GM04504 (cell line): ENCODE results near the gene CHPT1.

ENCODE experiments used
- DNase-seq: peaks from one replicate; pipeline ENCODE4 v3.0.0-alpha.2; 2012; ENCODE audit warnings: low read depth

CHPT1 gene

GRCh38 chr12:101763246-101763931, 65.9 kb downstream of the CHPT1 start:
- DNase-seq, result no peak

GRCh38 chr12:101764051-101764792, 66.8 kb downstream of the CHPT1 start:
- no peak for DNase-seq

DNA sequence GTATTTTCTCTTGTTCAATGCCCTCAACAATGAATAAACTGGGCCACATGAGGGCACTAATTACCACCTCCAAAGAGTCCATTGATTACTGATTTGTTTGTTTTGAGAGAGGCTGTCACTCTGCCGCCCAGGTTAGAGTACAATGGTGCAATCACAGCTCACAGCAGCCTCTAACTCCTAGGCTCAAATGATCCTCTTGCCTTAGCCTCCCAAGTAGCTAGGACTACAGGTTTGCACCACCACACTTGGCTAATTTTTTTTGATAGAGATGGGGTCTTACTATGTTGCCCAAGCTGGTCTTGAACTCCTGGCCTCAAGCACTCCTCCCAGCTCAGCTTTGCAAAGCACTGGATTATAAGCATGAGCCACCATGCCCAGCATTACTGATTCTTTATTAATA, 70.1 kb downstream of the CHPT1 start:
- no peak for DNase-seq

DNA sequence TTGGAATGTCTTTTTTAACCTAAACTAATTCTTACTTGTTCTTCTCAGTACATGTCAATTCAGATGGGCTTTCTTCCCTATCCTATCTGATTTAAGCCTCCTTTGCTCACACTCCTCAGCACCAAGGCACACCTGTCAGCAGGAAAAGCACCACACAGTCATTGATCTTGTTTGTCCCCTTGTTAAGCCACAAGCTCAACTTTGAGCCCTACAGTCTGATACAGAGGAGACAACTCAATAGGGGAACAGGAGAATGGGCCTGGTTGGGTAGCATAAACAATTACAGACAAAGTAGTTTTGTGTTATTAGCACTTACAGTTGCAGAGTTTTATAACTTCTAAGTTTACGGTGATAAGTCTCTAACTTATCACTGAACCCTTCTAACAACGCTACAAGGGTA, 71.3 kb downstream of the CHPT1 start:
- no peak for DNase-seq

- no peak for DNase-seq
Measured at GRCh38 chr12:101769865-101770264, 72.4 kb downstream of the CHPT1 start.

DNA sequence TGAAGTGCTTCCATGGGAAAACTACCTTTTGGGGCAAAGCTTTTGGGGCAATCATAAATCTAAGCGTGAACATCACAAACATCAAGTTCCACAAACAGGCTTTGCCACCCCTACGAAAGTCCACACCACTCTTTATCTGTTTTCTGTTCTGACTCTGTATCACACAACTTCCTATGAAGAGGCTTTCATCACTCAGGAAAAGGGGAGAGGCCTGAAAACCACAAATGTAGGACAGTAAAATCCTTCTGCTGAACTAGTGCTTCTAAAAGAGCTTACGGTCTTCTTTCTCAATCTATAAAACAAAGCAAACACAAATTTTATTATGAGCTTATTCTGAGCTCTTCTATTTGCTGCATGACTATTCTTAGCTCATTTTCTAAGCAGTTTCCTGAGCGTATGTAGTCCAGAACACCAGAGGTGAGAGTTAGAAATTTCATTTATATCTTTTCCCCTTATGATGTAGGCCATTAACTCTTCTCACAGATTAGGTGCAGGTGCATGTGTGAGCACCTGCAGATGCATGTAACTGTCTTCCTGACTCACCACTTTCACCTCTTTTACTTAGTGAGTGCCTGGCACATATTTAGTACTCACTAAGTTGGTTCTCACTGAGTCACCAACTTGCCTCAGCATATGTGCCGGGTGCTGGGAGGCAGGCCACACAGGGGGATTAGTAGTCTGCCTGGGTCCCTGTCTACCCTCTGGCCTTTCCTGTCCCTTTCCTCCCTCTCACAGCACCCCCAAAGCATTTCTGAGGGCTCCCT, 74.8 kb downstream of the CHPT1 start:
- DNase-seq, result no peak

DNA sequence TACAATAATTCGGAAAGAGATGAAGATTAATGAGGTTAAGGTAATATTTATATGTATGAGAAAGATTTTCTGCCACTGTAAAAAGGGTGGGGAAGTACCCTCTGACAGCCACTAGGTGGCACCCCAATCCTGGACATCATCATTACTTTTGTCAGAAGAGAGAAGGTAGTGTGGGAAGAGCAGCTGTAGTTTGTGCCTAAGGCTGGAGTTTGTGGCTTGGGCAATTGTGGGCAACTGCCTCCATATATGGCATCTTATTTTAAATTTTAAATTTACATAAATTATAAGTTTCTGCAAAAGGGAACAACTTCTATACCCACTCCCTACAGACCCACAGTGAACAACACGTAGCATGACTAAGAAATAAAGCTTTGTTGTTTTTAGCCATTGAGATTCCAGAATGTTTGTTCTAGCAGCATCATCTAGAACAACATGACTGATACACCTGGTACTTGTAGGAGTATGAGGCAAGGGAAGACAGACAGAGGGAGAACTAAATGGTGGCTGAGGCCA, 76.3 kb downstream of the CHPT1 start:
- DNase-seq, result peak; percentile 28

GRCh38 chr12:101775816-101776215, 78.4 kb downstream of the CHPT1 start:
- DNase-seq, result no peak

DNA sequence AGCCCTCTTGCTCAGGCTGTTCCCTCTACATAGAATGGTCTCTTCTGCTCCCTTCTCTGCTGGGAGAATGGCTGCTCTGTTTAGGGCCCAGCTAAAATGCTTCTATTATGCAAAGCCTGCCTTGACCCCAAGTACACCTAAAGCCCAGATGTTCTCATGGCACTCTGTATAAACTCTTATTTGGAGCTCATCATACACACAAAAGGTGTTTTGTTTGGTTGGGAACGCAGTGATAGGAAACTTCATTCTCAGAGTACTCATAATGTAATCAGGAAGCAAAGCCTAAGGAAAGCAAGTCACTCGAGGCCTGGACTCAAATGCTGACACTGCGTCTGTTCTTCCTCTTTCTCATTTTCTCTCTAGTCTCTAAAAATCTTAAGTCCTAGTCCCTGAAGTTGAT, 80.0 kb downstream of the CHPT1 start:
- no peak for DNase-seq

- no peak for DNase-seq
Measured at GRCh38 chr12:101777978-101778377, 80.5 kb downstream of the CHPT1 start.
